Cerebellar nuclear complex (tissue), 1 donor: Measurements from ENCODE around the gene GCC2.
A peak's percentile ranks its signal among the peaks of the same experiment; 100 is the strongest.
"Not testable (repeated sequence)": the region's sequence is repeated elsewhere in the genome, so short reads cannot be mapped to it uniquely, and the experiment has no call there.

ENCODE experiments used
- DNase-seq, 2 experiments: peaks; one replicate each; lab custom pipeline; 2025; lab: John Stamatoyannopoulos, UW

The GCC2 gene

GRCh38 chr2:108525258-108525657 lies 76.3 kb downstream of the GCC2 start:
- DNase-seq, result not testable (repeated sequence)

GRCh38 chr2:108531674-108532055 lies 82.7 kb downstream of the GCC2 start:
- no peak for DNase-seq

GRCh38 chr2:108533832-108534583 lies 85.0 kb downstream of the GCC2 start, which contains the start of gene LIMS1:
Gene LIMS1, plus strand, starts transcription at chr2:108534470. Its CDS starts 93 bp downstream, at chr2:108534563.
- peak in 1 of 2 experiments; percentile 5 for DNase-seq

GRCh38 chr2:108534584-108535356 lies 85.8 kb downstream of the GCC2 start:
- no peak for DNase-seq

- DNase-seq, result no peak
These were observed 86.3 kb downstream of the GCC2 start for GRCh38 chr2:108535357-108535631.

GRCh38 chr2:108536133-108536780 lies 87.3 kb downstream of the GCC2 start:
- DNase-seq, result no peak

GRCh38 chr2:108536911-108537310 lies 87.9 kb downstream of the GCC2 start:
- no peak for DNase-seq

GRCh38 chr2:108538000-108538625 lies 89.1 kb downstream of the GCC2 start:
- no peak for DNase-seq

GRCh38 chr2:108541451-108541850 lies 92.4 kb downstream of the GCC2 start:
- no peak for DNase-seq

- DNase-seq, result no peak
These were observed 93.1 kb downstream of the GCC2 start for GRCh38 chr2:108542071-108542470.

GRCh38 chr2:108547606-108548005 lies 98.6 kb downstream of the GCC2 start:
- DNase-seq, result no peak

GRCh38 chr2:108548208-108549003 lies 99.4 kb downstream of the GCC2 start:
- no peak for DNase-seq

- DNase-seq, result no peak
These were observed 103.6 kb downstream of the GCC2 start for GRCh38 chr2:108552566-108552965.

- no peak for DNase-seq
These were observed 104.4 kb downstream of the GCC2 start for GRCh38 chr2:108553209-108553919.

- DNase-seq, result no peak
These were observed 105.5 kb downstream of the GCC2 start for GRCh38 chr2:108554528-108554927.

GRCh38 chr2:108555572-108555971 lies 106.6 kb downstream of the GCC2 start:
- DNase-seq, result no peak

GRCh38 chr2:108556581-108556980 lies 107.6 kb downstream of the GCC2 start:
- not testable (repeated sequence) for DNase-seq
